Esophagus (tissue), 2 donors: ENCODE measurements around the gene NOTCH2. TPM values are rescaled to one million over a fixed set of nuclear protein-coding genes. Genes with fewer than 3 reads are reported as not detected.

Source experiments
- H3K27ac ChIP-seq, 2 donors: one replicate each; pipeline ENCODE4 v1.5.1; 2013; ENCODE audit warnings: low read depth in 2 of 2, mild to moderate bottlenecking in 2 of 2, inconsistent platforms in 1 of 2, low read length in 1 of 2, moderate library complexity in 1 of 2
- H3K27me3 ChIP-seq, 2 donors: one replicate each; pipeline ENCODE4 v1.6.1; 2013; ENCODE audit warnings: low read length in 2 of 2, control low read depth in 1 of 2, mild to moderate bottlenecking in 1 of 2; ENCODE audit not compliant: insufficient read depth in 2 of 2, control insufficient read depth in 1 of 2
- H3K36me3 ChIP-seq, 2 donors: one replicate each; pipeline ENCODE4 v1.6.1; 2013; ENCODE audit warnings: low read length in 1 of 2; ENCODE audit not compliant: control insufficient read depth in 2 of 2, insufficient read depth in 2 of 2
- H3K4me1 ChIP-seq, 2 donors: one replicate each; pipeline ENCODE4 v1.6.1; 2013; ENCODE audit warnings: low read length in 1 of 2; ENCODE audit not compliant: control insufficient read depth in 2 of 2, insufficient read depth in 2 of 2
- H3K4me3 ChIP-seq, 2 donors: one replicate each; pipeline ENCODE4 v1.5.1; 2013; ENCODE audit warnings: low read length in 2 of 2, mild to moderate bottlenecking in 2 of 2, low read depth in 1 of 2, moderate library complexity in 1 of 2
- H3K9me3 ChIP-seq, 2 donors: one replicate each; pipeline ENCODE4 v1.6.1; 2013; ENCODE audit warnings: mild to moderate bottlenecking in 2 of 2, low read depth in 1 of 2, low read length in 1 of 2, moderate library complexity in 1 of 2; ENCODE audit not compliant: control insufficient read depth in 2 of 2, insufficient read depth in 1 of 2
- WGBS, 2 donors: extraction: QIAGEN DNeasy Blood & Tissue Kit; methylation state at CpG; one replicate each; pipeline ENCODE4 v1.1.7; 2013; 5-methylcytosine and 5-hydroxymethylcytosine counted together
- polyA plus RNA-seq, 2 donors: library from polyadenylated mRNA; stranded (reverse); fragments of 200-250 nt; gene quantifications; one replicate each; pipeline ENCODE4 v1.2.3, GENCODE V29; 2013
- donor health status: healthy with polysubstance abuse.
- donor health status: Bipolar disorder and iron deficiency.

NOTCH2 gene
- polyA plus RNA-seq, 2 donors: 12.5 TPM

DNA sequence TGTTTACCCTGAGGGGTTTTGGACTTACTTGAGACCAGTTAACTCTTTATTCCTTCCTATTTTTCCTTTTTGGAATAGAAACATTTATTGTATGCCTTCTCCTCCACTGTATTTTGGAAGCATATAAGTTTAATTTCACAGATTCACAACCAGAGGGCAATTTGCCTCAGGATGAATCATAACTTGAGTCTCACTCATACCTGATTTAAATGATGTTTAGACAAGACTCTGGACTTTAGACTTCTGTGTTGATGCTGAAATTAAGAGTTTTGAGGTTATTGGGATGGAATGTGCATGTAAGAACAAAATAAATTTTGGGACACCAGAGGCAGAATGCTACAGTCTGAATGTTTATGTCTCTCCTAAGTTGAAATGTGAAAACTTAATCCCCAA, 166.0 kb downstream of the NOTCH2 start:
- Histone ChIP-seq H3K9me3 (peaks cover 0 to 7% of the 10 kb centered on the region in 2 donors), H3K4me3 (no peak overlapping the region), H3K4me1 (no peaks in the 10 kb centered on the region), H3K36me3 (no peaks in the 10 kb centered on the region), H3K27me3 (no peaks in the 10 kb centered on the region), H3K27ac (no peak overlapping the region)

DNA sequence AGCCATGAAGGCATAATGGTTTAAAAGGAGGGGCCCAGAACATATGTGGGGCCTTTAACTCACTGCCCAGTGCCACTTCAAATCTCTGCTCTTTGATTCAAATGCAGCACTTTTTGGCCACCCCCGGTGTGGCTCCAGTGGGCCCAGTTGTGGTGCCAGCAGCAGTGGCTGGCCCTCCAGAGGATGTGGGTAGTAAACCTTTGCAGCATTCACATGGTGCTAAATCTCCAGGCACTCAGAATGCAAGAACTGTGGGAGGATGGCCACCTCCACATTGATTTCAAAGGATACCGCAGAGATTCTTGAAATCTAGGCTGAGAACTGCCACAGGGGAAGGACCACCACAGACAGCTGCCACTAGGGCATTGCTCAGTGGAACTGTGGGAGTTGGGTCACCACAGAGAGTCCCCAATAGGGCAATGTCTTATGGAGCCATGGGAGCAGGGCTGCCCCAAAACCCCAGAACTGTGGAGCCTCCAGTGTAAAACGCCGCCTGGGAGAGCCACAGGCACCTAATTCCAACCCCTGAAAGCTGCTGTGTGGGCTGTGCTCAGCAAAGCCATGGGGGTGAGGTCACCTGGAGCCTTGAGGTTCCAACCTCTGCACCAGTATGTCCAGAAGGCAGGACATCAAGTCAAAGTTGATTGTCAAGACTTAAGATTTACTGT, 166.6 kb downstream of the NOTCH2 start:
- no peak overlapping the region for H3K27ac ChIP-seq
- no peaks in the 10 kb centered on the region for H3K4me1 ChIP-seq
- WGBS, 2 donors: 90 to 91% methylated on average over 4 of the region's 4 CpGs
- H3K27me3 ChIP-seq: no peaks in the 10 kb centered on the region
- H3K36me3 ChIP-seq: no peaks in the 10 kb centered on the region
- H3K9me3 ChIP-seq: peaks cover 0 to 7% of the 10 kb centered on the region in 2 donors
- H3K4me3 ChIP-seq: no peak overlapping the region

GRCh38 chr1:119898981-119899720, 170.3 kb downstream of the NOTCH2 start:
- Histone ChIP-seq H3K4me3 (no peak overlapping the region), H3K27me3 (no peaks in the 10 kb centered on the region), H3K27ac (no peak overlapping the region), H3K9me3 (no peaks in the 10 kb centered on the region), H3K36me3 (no peaks in the 10 kb centered on the region), H3K4me1 (no peaks in the 10 kb centered on the region)
- WGBS, 2 donors: 73 to 78% methylated on average over 3 of the region's 3 CpGs

GRCh38 chr1:119898530-119898929, 170.9 kb downstream of the NOTCH2 start:
- no peak overlapping the region for H3K4me3 ChIP-seq
- no peaks in the 10 kb centered on the region for H3K36me3 ChIP-seq
- H3K27ac ChIP-seq: no peak overlapping the region
- H3K27me3 ChIP-seq: no peaks in the 10 kb centered on the region
- 77 to 78% methylated on average over 2 of the region's 2 CpGs for WGBS, 2 donors
- no peaks in the 10 kb centered on the region for H3K4me1 ChIP-seq
- H3K9me3 ChIP-seq: no peaks in the 10 kb centered on the region

GRCh38 chr1:119896303-119896702, 173.2 kb downstream of the NOTCH2 start, which contains the start of gene ADAM30:
Gene ADAM30, minus strand, starts transcription at chr1:119896515. Its CDS starts 179 bp downstream, at chr1:119896336.
- no peak within 1 kb of the TSS for H3K27ac ChIP-seq
- H3K27me3 ChIP-seq: no peaks in the 10 kb centered on the region
- H3K9me3 ChIP-seq: no peaks in the 10 kb centered on the region
- no peaks in the 10 kb centered on the region for H3K4me1 ChIP-seq
- 58 to 59% methylated on average over 24 of the region's 24 CpGs for WGBS, 2 donors
- H3K4me3 ChIP-seq: no peak within 1 kb of the TSS
- H3K36me3 ChIP-seq: no peaks in the 10 kb centered on the region

GRCh38 chr1:119895102-119895501, 174.4 kb downstream of the NOTCH2 start:
- Histone ChIP-seq H3K4me3 (no peak overlapping the region), H3K27ac (no peak overlapping the region), H3K36me3 (no peaks in the 10 kb centered on the region), H3K9me3 (no peaks in the 10 kb centered on the region), H3K4me1 (no peaks in the 10 kb centered on the region), H3K27me3 (no peaks in the 10 kb centered on the region)
- 84 to 89% methylated on average over 4 of the region's 4 CpGs for WGBS, 2 donors

DNA sequence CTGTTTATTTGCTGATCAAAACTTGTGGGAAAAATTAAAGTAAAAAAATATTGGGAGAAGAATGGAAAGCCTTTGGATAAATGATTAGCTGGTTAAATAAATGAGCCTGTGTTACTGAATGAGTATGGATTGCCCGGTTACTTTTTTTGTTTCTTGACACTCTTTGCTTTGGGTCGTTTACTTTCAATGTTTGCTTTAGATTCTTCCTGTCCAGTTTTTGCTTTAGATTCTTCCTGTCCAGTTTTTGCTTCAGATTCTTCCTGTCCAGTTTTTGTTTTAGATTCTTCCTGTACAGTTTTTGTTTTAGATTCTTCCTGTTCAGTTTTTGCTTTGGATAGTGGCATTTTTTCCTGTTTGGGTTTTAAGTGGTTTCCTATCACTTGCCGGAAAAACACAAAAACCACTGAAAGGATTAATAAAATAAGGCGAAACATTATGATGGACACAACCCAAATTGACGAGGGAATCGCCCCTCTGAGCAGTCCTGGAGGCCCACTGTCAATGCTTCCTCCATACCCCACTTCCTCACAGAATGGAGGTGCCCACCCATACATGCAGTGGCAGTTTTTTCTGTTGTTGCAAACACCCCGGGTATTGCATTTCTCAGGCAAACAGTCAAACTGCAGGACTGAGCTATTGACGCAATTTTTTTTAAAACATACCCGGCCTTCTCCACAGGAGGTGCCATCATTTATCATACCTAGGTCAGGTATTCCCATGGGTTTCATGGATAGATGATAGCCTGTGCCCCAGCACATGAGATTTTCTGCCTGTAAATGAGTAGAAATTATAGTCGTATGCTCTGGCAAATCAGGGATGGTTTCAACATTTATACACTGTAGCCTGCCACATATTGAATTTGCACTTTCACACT, 175.4 kb downstream of the NOTCH2 start:
- 62 to 67% methylated on average over 10 of the region's 10 CpGs for WGBS, 2 donors

DNA sequence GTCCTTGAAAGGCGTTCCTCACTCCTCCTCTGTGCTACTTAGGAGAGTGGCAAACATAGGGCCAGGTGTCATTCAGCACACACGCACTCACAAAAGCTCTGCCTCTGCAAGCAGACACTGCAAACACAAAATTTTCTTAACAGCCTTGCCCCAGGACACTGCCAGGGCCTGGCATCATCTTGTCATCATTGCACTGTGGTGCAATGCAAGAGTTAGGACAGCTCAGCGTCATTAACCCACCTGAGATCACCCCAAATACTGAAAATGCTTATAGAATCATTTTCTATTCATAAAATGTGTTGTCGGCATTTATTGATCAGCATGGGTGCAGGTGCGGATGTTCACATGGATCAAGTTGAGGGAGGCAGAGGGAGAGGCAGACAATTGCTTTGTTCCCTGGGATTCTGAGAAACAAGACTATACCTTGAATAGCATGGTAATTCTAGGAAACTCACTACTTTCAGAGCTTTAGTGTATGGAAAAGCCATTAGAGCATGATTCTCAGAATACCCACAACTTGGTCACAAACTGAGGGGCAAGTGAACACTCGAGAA, 176.1 kb downstream of the NOTCH2 start:
- 58 to 78% methylated on average over 6 of the region's 6 CpGs for WGBS, 2 donors
- no peak overlapping the region for H3K27ac ChIP-seq
- H3K36me3 ChIP-seq: no peaks in the 10 kb centered on the region
- H3K4me1 ChIP-seq: no peaks in the 10 kb centered on the region
- H3K4me3 ChIP-seq: no peak overlapping the region
- H3K27me3 ChIP-seq: no peaks in the 10 kb centered on the region
- H3K9me3 ChIP-seq: no peaks in the 10 kb centered on the region

More for the DNA sequence above, 175.4 kb downstream of the NOTCH2 start:
- Histone ChIP-seq H3K4me3 (no peak overlapping the region), H3K27me3 (no peaks in the 10 kb centered on the region), H3K4me1 (no peaks in the 10 kb centered on the region), H3K27ac (no peak overlapping the region), H3K9me3 (no peaks in the 10 kb centered on the region), H3K36me3 (no peaks in the 10 kb centered on the region)

DNA sequence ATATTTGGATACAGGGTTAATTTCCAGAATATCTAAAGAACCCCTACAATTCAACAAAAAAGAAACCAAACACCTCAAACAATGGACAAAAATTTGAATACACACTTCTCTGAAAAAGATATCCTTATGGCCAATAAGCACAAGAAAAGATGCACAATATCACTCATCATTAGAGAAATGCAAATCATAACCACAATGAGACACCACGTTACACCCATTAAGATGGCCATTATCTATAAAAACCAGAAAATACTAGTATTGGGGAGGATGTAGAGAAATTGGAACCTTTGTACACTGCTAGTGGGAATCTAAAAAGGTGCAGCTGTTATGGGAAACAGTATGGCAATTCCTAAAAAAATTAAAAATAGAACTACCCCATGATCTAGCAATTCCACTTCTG, 178.1 kb downstream of the NOTCH2 start:
- H3K4me3 ChIP-seq: no peak overlapping the region
- H3K27ac ChIP-seq: no peak overlapping the region
- WGBS, 2 donors: 76 to 90% methylated on average over 1 of the region's 1 CpG
- H3K4me1 ChIP-seq: no peaks in the 10 kb centered on the region
- no peaks in the 10 kb centered on the region for H3K36me3 ChIP-seq
- H3K9me3 ChIP-seq: peaks cover 0 to 3% of the 10 kb centered on the region in 2 donors
- no peaks in the 10 kb centered on the region for H3K27me3 ChIP-seq
